Stimulated activated naive B cell treated with anti-CD40 and anti-IgM and Interleukin-4, amounts not matched to agents 10 μg/mL and 1 μg/mL and 100 μg/mL, for 72 hours (primary cell): ENCODE measurements around the gene ZBTB43.
A peak's percentile ranks its signal among the peaks of the same experiment; 100 is the strongest.
"Not testable (repeated sequence)": the region's sequence is repeated elsewhere in the genome, so short reads cannot be mapped to it uniquely, and the experiment has no call there.

Experiments
- ATAC-seq, 2 donors: fragments of 150-1000 bp; cut with Tn5 transposase; replicated peaks; 2 replicates each; pipeline ENCODE4 v1.10.0; 2021; ENCODE audit warnings: moderate library complexity in 1 of 2
- DNase-seq: peaks from one replicate; pipeline ENCODE4 v3.0.0; 2021
- H3K27ac Mint-ChIP-seq: one replicate; pipeline ENCODE4 v1.8.0; 2022; ENCODE audit warnings: mild to moderate bottlenecking, mixed read lengths
- H3K27me3 Mint-ChIP-seq, 2 donors: one replicate each; pipeline ENCODE4 v1.8.0; 2022; ENCODE audit warnings: mixed read lengths in 2 of 2
- H3K36me3 Mint-ChIP-seq, 2 donors: one replicate each; pipeline ENCODE4 v1.8.0; 2022; ENCODE audit warnings: mixed read lengths in 2 of 2, mild to moderate bottlenecking in 1 of 2
- H3K4me1 Mint-ChIP-seq, 2 donors: one replicate each; pipeline ENCODE4 v1.8.0; 2022; ENCODE audit warnings: mixed read lengths in 2 of 2, mild to moderate bottlenecking in 1 of 2
- H3K4me3 Mint-ChIP-seq, 2 donors: one replicate each; pipeline ENCODE4 v1.8.0; 2022; ENCODE audit warnings: mild to moderate bottlenecking in 2 of 2, mixed read lengths in 2 of 2, moderate library complexity in 1 of 2
- H3K9me3 Mint-ChIP-seq, 2 donors: one replicate each; pipeline ENCODE4 v1.8.0; 2022; ENCODE audit warnings: mixed read lengths in 2 of 2, mild to moderate bottlenecking in 1 of 2

ZBTB43 gene

DNA sequence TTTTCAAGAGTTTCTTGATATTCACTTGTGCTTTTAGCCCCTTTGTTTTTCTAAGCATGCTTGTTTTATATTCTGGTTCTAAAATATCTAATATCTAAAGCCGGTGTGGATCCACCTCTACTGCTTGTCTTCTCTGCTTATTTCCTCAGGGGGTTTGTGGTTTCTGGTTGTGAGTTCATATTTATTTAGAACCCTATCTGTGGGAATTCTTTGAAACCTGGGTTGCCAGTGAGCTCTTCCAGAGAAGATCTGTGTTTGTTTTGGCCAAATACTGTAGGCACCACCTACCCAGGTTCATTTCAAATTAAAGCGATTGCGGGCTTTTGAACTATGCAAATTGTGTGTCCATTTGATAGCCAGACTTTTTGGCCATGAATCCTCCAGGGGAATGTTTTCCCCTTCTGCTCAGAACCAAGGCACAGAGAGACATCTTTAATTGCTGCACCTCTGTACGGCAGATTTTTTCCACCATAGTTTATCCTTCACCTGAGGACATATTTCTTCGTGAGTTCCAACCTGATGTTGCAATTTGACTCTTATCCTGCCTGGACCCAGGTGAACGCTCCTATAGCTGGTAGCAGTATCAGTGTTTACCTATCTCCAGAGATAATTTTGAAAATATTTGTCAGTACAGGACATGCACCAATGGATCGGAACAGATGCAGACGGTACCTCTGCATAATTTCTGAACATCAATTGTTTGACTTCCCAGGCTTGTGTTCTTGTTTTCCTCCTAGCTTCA is 2.4 kb upstream of the ZBTB43 start:
- ATAC-seq = no peak
- peaks cover 0 to 4% of the 10 kb centered on the region in 2 donors for H3K9me3 Mint-ChIP-seq
- H3K4me1 Mint-ChIP-seq = peaks cover 12 to 32% of the 10 kb centered on the region in 2 donors
- H3K27ac Mint-ChIP-seq = no peak overlapping the region
- H3K36me3 Mint-ChIP-seq = peaks cover 2 to 13% of the 10 kb centered on the region in 2 donors
- H3K4me3 Mint-ChIP-seq = no peak overlapping the region
- DNase-seq = no peak
- no peaks in the 10 kb centered on the region for H3K27me3 Mint-ChIP-seq

DNA sequence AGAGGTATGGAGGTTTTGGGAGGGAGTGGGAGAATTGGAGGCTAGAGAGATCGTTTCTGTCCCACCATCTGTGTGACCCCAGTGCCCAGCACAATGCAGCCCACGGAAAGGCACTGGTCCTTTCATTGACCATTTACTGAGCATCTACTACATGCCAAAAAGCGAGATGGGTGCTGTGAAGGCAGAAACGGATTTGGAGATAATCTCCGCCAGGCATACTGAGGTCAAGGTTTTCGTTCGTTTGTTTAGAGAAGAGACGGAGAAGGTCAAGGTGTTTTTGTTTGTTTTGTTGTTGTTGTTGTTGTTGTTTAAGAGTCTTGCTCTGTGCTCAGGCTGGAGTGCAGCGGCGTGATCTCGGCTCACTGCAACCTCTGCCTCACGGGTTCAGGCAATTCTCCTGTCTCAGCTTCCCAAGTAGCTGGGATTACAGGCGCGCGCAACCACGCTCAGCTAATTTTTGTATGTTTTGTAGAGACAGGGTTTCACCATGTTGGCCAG is 593 bp upstream of the ZBTB43 start:
- Mint-ChIP-seq H3K27me3 (no peaks in the 10 kb centered on the region), H3K4me1 (peaks cover 12 to 32% of the 10 kb centered on the region in 2 donors), H3K27ac (peak overlapping the region; percentile 95), H3K4me3 (peak overlapping the region; percentile 86 to 89), H3K36me3 (peaks cover 0 to 13% of the 10 kb centered on the region in 2 donors), H3K9me3 (peaks cover 0 to 4% of the 10 kb centered on the region in 2 donors)
- no peak for ATAC-seq
- DNase-seq = no peak

DNA sequence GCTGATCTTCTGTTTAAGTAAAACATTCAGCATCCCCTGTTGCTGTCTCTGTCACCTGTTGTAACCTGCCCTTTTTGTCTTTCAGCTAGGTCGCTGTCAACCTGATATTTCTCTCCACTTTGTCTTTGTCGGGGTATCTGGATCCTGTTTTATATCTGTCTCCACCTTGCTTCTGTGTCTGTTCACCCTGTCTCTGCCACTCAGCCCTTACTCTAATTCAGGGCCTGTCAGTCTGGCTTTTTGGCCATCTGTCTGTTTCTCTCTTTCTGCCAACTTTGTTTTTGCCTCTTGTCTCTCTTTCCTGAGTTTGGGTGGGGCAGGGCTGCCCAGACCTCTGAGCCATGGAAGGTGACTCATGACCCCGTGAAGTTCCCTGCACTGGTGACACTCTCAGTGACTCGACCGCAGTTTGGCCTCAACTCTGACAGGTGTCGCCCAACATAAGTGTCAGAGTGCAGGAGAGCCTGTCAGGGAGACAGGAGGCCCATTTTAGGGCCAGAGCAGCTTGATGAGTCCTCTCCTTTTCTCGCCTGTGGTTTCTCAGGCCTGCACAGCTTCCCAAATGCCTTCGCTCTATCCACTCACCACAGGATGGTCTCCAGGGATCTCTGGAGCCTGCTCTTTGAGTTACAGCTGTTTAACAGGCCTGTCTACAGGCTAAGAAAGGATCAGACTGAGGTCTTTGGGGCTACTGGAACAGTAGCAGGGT is 868 bp downstream of the ZBTB43 start:
- ATAC-seq (peak; percentile 77 to 88), DNase-seq (peak; percentile 66)
- Mint-ChIP-seq H3K36me3 (peaks cover 0 to 13% of the 10 kb centered on the region in 2 donors), H3K27ac (peak overlapping the region; percentile 95), H3K4me3 (peak overlapping the region; percentile 86 to 89), H3K27me3 (no peaks in the 10 kb centered on the region), H3K9me3 (peaks cover 0 to 4% of the 10 kb centered on the region in 2 donors), H3K4me1 (peaks cover 12 to 32% of the 10 kb centered on the region in 2 donors)

DNA sequence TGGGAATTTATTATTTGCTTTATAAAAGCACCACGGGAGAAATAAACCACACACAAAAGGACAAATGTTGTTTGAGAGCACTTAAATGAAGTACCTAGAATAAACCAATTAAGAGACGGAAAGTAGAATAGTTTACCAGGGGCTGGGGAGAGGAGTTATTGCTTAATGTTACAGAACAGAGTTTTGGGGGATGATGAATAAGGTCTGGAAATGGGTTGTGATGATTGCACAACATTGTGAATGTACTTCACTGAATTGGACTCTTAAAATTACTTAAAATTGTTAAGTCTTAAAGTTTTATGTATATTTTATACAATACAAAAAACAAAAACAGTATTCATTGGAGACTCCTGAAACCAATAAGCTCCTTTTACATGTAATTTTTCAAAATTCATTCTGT is 1.5 kb downstream of the ZBTB43 start:
- Mint-ChIP-seq H3K4me3 (peak overlapping the region; percentile 86 to 89), H3K4me1 (peaks cover 12 to 32% of the 10 kb centered on the region in 2 donors), H3K27ac (peak overlapping the region; percentile 95), H3K36me3 (peaks cover 0 to 13% of the 10 kb centered on the region in 2 donors), H3K9me3 (peaks cover 0 to 4% of the 10 kb centered on the region in 2 donors), H3K27me3 (no peaks in the 10 kb centered on the region)
- DNase-seq (no peak), ATAC-seq (no peak)

DNA sequence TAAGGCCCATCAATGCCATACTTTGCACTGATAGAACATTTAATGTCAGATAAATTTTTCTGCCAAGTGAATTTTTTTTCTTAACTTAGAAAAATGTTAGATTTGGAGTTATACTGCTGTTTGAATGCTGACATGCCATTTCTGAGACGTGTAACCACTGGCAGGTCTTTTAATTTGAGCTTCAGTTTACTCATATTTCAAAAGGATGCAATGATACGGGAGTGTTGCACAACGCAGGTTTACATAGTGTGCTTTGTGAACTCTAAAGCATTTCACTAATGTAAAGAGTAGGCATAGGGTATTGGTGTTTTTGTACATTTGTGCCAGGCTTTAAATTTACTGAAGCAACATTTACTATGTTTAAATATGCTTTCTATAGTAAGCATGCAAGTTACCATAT is 4.2 kb downstream of the ZBTB43 start:
- H3K4me1 Mint-ChIP-seq = peaks cover 18 to 30% of the 10 kb centered on the region in 2 donors
- H3K4me3 Mint-ChIP-seq = no peak overlapping the region
- no peak overlapping the region for H3K27ac Mint-ChIP-seq
- DNase-seq (no peak), ATAC-seq (no peak)
- H3K9me3 Mint-ChIP-seq = peaks cover 0 to 2% of the 10 kb centered on the region in 2 donors
- no peaks in the 10 kb centered on the region for H3K27me3 Mint-ChIP-seq
- peaks cover 18 to 30% of the 10 kb centered on the region in 2 donors for H3K36me3 Mint-ChIP-seq

DNA sequence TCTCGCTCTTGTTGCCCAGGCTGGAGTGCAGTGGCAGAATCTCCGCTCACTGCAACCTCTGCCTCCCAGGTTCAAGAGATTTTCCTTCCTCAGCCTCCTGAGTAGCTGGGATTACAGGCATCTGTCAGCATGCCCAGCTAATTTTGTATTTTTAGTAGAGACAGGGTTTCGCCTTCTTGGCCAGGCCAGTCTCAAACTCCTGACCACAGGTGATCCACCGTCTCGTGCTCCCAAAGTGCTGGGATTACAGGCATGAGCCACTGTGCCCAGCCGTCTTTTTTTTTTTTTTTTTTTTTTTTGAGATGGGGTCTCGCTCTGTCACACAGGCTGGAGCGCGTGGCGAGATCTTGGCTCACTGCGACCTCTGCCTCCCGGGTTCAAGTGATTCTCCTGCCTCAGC is 5.4 kb downstream of the ZBTB43 start:
- DNase-seq, ATAC-seq, H3K4me3 Mint-ChIP-seq, H3K27ac Mint-ChIP-seq, H3K27me3 Mint-ChIP-seq, H3K9me3 Mint-ChIP-seq: not testable (repeated sequence)
- H3K36me3 Mint-ChIP-seq = peaks cover 26 to 36% of the 10 kb centered on the region in 2 donors
- peaks cover 15 to 21% of the 10 kb centered on the region in 2 donors for H3K4me1 Mint-ChIP-seq

DNA sequence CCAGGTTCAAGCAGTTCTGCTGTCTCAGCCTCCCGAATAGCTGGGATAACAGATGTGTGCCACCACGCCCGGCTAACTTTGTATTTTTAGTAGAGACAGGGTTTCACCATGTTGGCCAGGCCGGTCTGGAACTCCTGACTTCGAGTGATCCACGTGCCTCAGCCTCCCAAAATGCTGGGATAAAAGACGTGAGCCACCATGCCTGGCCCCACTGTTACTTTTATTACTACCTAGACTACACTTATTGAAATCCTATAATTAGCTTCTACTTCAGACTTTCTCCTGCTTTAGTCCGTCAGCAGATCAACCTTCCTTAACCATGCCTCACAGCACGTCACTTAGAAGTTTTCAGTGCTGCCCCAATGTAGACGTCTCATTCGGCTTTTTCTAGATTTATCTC is 8.2 kb downstream of the ZBTB43 start:
- H3K4me1 Mint-ChIP-seq = peaks cover 0 to 9% of the 10 kb centered on the region in 2 donors
- ATAC-seq (no peak), DNase-seq (no peak)
- no peak overlapping the region for H3K4me3 Mint-ChIP-seq
- H3K27ac Mint-ChIP-seq = no peak overlapping the region
- H3K27me3 Mint-ChIP-seq = no peaks in the 10 kb centered on the region
- H3K36me3 Mint-ChIP-seq = peaks cover 52 to 59% of the 10 kb centered on the region in 2 donors
- H3K9me3 Mint-ChIP-seq = peaks cover 8 to 13% of the 10 kb centered on the region in 2 donors

DNA sequence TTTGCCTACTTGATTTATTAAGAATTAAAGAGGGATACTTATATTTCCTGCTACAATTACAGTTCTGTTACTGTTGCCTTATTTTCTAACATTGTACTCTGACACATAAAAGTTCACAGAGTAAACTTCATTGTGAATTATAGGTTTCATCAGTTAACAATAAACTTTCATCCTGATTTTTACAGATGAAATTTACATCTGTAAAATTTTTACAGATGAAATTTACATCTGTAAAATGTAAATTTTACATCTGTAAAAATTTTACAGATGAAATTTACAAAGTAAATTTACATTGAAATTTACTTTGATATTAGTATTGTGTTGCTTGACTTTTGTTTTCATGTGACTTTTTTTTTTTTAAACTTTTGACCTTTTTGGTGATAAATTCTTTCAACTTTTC is 9.3 kb downstream of the ZBTB43 start:
- peaks cover 12 to 17% of the 10 kb centered on the region in 2 donors for H3K9me3 Mint-ChIP-seq
- H3K36me3 Mint-ChIP-seq = peaks cover 60 to 67% of the 10 kb centered on the region in 2 donors
- H3K4me1 Mint-ChIP-seq = peaks cover 0 to 9% of the 10 kb centered on the region in 2 donors
- no peak overlapping the region for H3K4me3 Mint-ChIP-seq
- ATAC-seq = no peak
- DNase-seq = no peak
- no peak overlapping the region for H3K27ac Mint-ChIP-seq
- no peaks in the 10 kb centered on the region for H3K27me3 Mint-ChIP-seq

DNA sequence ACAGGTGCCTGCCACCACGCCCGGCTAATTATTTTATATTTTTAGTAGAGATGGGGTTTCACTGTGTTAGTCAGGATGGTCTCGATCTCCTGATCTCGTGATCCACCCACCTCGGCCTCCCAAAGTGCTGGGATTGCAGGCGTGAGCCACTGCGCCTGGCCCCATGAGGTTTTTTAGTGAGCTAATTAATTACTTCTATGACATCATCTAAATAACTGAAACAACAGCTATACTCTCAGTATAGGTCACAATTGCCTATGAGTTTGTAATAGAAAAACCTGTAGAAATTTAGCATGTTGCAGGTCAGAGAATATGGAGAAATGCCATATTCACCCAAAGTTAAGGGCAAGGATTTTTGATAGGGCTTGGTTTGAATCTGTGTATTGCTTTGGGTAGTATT is 12.8 kb downstream of the ZBTB43 start:
- H3K36me3 Mint-ChIP-seq = peaks cover 74 to 83% of the 10 kb centered on the region in 2 donors
- not testable (repeated sequence) for H3K4me3 Mint-ChIP-seq

DNA sequence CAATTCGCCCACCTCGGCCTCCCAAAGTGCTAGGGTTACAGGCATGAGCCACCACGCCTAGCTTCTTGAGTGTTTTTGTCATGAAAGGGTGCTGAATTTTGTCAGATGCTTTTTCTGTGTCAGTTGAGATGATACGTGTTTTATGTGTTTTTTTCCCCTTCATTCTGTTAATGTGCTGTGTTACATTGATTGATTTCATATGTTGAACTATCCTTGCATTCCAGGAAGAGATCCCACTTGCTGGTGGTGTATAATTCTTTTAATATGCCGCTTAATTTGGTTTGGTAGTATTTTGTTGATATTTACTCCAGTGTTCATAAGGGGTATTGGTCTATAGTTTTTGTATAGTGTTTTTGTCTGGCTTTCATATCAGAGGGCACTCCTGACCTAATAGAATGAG is 13.6 kb downstream of the ZBTB43 start:
- ATAC-seq (no peak), DNase-seq (no peak)
- Mint-ChIP-seq H3K9me3 (peaks cover 15 to 23% of the 10 kb centered on the region in 2 donors), H3K36me3 (peaks cover 69 to 77% of the 10 kb centered on the region in 2 donors), H3K27ac (no peak overlapping the region), H3K4me3 (no peak overlapping the region), H3K27me3 (no peaks in the 10 kb centered on the region), H3K4me1 (peaks cover 7 to 18% of the 10 kb centered on the region in 2 donors)

More for the DNA sequence above, 12.8 kb downstream of the ZBTB43 start:
- DNase-seq, H3K27me3 Mint-ChIP-seq, H3K27ac Mint-ChIP-seq, ATAC-seq: not testable (repeated sequence)
- Mint-ChIP-seq H3K4me1 (peaks cover 10 to 11% of the 10 kb centered on the region in 2 donors), H3K9me3 (peaks cover 15 to 23% of the 10 kb centered on the region in 2 donors)

DNA sequence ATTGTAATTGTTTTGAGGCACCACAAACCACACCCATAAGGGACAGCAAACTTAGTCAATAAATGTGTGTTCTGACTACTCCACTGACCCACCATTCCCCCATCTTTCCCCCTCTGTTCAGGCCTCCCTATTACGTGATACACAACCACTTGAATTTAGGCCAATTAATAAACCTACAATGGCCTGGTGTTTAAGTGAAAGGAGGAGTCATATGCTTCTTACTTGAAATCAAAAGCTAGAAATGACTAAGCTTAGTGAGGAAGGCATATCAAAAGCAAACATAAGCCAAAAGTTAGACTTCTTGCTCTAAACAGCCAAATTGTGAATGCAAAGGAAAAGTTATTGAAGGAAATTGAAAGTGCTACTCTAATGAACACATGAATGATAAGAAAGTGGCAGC is 14.6 kb downstream of the ZBTB43 start:
- ATAC-seq (peak in 1 of 2 donors; percentile 25), DNase-seq (no peak)
- Mint-ChIP-seq H3K27ac (no peak overlapping the region), H3K4me3 (no peak overlapping the region), H3K9me3 (peaks cover 15 to 23% of the 10 kb centered on the region in 2 donors), H3K4me1 (peaks cover 7 to 20% of the 10 kb centered on the region in 2 donors), H3K27me3 (no peaks in the 10 kb centered on the region), H3K36me3 (peaks cover 65 to 76% of the 10 kb centered on the region in 2 donors)

DNA sequence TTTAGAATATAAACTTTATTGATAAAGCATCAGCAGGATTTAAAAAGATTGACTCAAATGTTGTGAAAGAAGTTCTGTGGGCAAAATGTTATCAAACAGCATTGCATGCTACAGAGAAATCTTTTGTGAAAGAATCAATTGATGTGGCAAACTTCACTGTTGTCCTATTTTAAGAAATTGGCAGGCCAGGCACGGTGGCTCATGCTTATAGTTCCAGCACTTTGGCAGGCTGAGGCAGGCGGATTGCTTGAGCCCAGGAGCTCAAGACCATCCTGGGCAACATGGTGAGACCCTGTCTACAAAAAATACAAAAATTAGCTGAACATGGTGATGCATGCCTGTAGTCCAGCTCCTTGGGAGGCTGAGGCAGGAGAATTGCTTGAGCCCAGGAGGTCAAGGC is 17.4 kb downstream of the ZBTB43 start:
- Mint-ChIP-seq H3K9me3 (peaks cover 7 to 10% of the 10 kb centered on the region in 2 donors), H3K27me3 (no peaks in the 10 kb centered on the region), H3K4me3 (no peak overlapping the region), H3K36me3 (peaks cover 48 to 66% of the 10 kb centered on the region in 2 donors), H3K4me1 (peaks cover 13 to 33% of the 10 kb centered on the region in 2 donors), H3K27ac (no peak overlapping the region)
- no peak for ATAC-seq
- DNase-seq = no peak

DNA sequence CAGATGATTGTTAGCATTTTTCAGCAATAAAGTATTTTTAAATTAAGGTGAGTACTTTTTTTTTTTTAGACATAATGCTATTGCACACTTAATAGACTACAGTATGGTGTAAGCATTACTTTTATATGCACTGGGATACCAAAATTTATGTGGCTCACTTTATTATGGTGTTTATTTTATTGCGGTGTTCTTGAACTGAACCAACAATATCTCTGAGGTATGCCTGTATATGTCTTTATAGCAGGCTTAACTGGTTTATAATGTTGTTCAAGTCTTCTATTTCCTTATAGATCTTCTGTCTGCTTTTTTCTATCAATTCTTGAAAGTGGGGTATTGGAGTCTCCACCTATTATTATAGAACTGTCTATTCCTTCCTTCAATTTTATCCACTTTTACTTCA is 18.0 kb downstream of the ZBTB43 start:
- Mint-ChIP-seq H3K4me3 (no peak overlapping the region), H3K4me1 (peaks cover 13 to 33% of the 10 kb centered on the region in 2 donors), H3K27ac (no peak overlapping the region)

DNA sequence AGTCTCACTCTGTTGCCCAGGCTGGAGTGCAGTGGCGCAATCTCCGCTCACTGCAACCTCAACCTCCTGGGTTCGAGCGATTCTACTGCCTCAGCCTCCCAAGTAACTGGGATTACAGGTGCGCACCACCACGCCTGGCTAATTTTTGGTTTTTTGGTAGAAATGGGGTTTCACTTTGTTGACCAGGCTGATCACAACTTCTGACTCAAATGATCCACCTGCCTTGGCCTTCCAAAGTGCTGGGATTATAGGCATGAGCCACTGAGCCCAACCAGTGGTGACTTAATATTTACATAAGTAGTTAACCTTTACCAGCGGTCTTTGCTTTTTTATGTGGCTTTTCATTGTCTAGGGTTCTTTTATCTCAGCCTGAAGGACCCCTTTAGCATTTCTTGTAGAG is 19.2 kb downstream of the ZBTB43 start:
- not testable (repeated sequence) for H3K4me3 Mint-ChIP-seq, H3K27me3 Mint-ChIP-seq, ATAC-seq, H3K27ac Mint-ChIP-seq, DNase-seq, H3K9me3 Mint-ChIP-seq
- Mint-ChIP-seq H3K36me3 (peaks cover 36 to 52% of the 10 kb centered on the region in 2 donors), H3K4me1 (peaks cover 13 to 33% of the 10 kb centered on the region in 2 donors)

More for the DNA sequence above, 18.0 kb downstream of the ZBTB43 start:
- Mint-ChIP-seq H3K36me3 (peaks cover 43 to 62% of the 10 kb centered on the region in 2 donors), H3K27me3 (no peaks in the 10 kb centered on the region), H3K9me3 (peaks cover 7 to 10% of the 10 kb centered on the region in 2 donors)
- no peak for ATAC-seq
- no peak for DNase-seq
